ENCODE results near the gene ACTN1.

Gene ACTN1

DNA sequence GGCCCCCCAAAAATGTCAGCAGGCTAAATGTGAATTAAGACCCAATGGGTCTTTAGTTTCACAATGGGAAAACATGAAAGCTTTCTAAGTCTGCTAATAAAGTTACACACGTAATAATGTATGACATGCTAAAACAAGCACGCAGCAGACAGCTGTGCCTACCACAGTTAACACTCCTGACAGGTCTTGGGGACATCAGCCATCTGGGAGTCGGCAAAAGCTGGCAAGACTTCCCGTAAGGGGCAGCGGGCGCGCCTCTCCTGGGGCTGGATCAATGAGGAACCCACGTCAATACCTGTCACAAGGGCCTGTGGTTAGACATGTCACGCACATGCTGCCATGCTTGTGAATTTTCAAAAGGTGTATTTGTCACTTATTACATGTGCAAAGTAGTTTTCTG lies 45.0 kb downstream of the ACTN1 start:
- H3K4me3 ChIP-seq (ENCODE audit: low read length) = no peak overlapping the region
- TF ChIP-seq ZNF274 (IDR thresholded peaks at IDR 0.05; ENCODE audit: low read depth, low read length) = no peak

DNA sequence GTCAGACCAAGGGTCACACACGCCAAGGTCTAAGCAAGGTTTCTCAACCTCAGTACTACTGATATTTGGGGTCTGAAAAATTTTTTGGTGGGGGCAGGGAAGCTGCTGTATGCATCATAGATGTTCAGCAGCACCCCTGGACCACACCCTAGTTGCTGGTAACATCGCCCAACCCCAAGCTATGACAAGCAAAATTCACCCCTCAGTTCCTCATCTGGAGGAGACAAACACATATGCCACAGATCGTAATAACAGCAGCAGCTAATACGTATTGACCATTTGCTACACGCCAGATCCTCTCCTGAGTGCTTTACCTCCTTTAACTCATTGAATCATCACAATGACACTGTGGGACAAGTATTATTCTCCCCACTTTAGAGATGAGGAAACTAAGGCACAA lies 46.4 kb downstream of the ACTN1 start:
- TF ChIP-seq ZNF274 (IDR thresholded peaks at IDR 0.05; ENCODE audit: low read depth, low read length) = no peak
- H3K4me3 ChIP-seq (ENCODE audit: low read length) = no peak overlapping the region

DNA sequence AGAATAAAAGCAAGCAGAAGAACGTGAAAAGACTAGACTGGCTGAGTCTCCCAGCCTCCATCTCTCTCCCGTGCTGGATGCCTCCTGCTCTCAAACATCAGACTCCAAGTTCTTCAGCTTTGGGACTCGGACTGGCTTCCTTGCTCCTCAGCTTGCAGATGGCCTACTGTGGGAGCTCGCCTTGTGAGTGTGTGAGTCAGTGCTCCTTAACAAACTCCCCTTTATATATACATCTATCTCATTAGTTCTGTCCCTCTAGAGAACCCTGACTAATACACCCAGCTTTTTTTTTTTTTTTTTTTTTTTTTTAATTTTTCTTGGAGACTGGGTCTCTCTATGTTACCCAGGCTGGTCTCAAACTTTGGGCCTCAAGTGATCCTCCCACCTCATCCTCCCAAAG lies 46.9 kb downstream of the ACTN1 start:
- no peak for TF ChIP-seq ZNF274 (IDR thresholded peaks at IDR 0.05; ENCODE audit: low read depth, low read length)
- no peak overlapping the region for H3K4me3 ChIP-seq (ENCODE audit: low read length)

DNA sequence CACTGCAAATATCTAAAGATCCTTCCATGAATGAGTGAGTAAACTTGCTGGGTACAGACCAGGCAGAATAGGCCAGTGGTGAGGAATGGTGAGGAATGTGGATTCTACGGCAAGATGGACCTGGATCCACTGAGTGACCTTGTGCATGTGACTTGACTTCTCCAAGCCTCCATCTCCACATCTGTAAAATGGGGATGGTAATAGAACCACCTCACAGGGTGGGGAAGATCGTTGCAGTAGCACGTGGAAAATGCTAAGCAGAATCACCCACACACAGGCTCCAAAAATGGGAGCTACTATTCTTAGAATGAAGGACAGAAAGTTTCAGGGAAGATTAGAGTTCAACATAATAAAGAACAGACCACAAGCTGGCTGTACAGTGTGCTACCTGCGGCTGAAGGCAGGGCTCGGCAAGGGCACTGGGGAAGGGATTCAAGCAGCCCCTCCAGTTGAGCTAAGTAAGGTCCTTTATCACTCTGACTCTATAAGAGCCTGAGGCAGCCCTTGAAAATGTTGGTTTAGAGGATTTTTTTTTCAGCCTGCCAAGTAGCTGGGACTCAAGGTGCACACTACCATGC lies 47.5 kb downstream of the ACTN1 start:
- TF ChIP-seq ZNF274 (IDR thresholded peaks at IDR 0.05; ENCODE audit: low read depth, low read length) = no peak
- no peak overlapping the region for H3K4me3 ChIP-seq (ENCODE audit: low read length)

DNA sequence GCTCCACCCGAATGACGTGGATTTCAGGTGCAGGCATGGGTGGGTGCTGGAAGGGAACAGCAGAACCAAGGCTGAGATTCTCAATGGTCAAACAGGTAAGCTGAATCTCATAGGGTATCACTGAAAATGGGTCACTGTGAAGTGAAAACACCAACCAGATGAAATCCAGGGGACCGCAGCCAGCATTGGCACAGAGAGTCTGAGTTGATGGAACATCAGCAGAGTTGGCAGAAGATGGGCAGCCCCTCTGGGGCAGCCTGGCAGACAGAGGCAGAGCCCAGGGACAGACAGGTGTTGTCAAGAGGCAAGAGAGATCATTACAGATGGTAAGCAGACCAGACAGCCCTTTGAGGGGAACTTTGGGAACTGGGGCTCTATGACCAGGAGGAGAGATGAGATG lies 48.0 kb downstream of the ACTN1 start:
- H3K4me3 ChIP-seq (ENCODE audit: low read length) = no peak overlapping the region
- no peak for TF ChIP-seq ZNF274 (IDR thresholded peaks at IDR 0.05; ENCODE audit: low read depth, low read length)

DNA sequence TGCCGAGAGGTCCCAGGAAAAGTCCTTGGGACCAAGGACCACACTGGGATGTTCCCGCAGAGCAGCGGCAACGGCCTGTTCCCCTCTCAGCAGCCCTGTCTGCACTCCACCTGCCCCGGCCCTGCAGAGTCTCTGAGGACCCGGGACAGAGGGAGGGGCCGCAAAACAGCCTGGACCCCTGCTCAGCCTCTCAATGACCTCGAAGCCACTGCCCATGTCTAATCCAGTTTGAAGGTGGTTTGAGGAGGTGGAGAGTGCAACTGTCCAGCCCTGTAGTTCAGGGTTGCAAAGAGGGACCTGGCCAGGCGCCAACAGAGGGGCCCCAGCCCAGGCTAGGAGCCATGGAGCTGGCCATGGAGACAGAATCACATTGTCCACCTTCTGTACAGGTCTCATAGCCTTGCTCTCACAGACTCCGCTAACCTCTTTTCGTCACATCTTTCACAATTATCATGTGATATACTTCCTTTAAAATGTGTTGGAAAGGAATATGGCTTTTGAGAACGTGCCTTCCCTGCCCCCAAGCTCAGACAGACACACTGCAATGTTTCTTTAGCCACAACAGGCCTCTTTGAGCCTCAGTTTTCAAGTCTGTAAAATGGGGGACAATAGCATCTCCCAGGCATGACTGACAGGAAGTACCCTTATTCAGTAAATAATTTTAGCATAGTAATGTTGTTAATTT lies 49.3 kb downstream of the ACTN1 start:
- H3K4me3 ChIP-seq (ENCODE audit: low read length) = no peak overlapping the region
- no peak for TF ChIP-seq ZNF274 (IDR thresholded peaks at IDR 0.05; ENCODE audit: low read depth, low read length)

DNA sequence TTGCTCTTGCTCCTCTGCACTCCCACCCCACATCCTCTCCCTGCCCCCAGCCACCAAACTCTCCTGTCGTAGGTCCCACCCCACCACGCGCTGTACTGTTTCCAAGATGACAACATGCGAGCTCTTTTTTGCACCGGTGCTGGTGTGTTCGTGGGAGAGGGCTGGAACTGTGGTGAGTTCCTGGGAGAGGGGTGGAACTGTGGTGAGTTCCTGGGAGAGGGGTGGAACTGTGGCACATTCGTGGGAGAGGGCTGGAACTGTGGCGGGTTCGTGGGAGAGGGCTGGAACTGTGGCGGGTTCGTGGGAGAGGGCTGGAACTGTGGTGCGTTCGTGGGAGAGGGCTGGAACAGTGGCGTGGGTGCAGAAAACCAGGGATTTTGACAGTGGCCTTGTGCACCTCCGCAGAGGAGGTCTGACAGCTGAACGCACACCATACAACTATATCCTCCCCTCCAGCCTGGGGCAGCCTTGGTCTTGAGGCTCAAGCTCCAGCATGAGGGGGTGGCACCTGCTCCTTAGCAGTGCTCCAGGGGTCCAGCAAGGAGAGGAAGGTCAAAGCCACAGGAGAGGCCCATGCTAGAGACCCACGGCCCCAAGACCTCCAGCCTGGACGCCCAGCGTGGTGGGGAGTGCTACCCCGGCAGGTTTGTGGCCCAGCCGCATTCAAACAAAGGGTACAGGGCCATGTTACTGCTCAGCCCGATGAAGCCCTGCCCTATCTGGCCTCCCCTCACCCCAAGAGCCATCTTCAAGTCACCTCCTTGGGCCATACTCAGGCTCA lies 50.1 kb downstream of the ACTN1 start:
- no peak for TF ChIP-seq ZNF274 (IDR thresholded peaks at IDR 0.05; ENCODE audit: low read depth, low read length)
- no peak overlapping the region for H3K4me3 ChIP-seq (ENCODE audit: low read length)

DNA sequence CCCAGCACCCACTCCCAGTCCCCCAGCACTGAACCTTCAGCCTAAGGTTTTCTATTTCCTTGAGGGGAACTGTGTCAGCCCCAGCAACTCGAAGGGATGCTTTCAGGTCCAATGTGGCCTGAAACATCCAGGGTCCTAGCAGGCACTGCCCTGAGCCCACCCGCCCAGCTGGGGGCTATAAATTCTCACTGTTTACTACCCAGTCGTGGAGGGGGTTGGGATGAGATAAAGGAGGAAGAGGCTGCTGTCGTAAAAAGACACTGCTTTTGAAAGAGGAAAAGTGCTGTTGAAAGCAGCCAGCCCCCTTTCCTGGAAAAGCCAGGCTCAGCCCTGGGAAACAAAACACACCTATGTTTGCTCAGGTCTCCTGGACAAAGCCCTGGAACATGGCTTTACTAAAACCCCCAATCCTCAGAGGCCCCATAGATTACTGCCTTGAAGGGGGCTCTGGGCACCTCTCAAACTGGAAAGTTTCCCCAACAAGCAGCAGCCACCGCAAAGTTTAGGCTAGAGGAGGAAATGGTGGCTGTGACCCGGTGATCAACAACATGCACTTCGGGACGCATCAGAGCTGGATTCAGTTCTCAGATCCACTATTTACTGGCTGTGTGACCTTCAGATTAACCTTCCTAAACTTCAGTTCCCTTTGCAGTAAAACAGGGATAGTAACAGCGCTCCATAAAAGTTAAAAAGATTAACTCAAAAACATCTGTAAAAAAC lies 51.0 kb downstream of the ACTN1 start:
- no peak for TF ChIP-seq ZNF274 (IDR thresholded peaks at IDR 0.05; ENCODE audit: low read depth, low read length)
- H3K4me3 ChIP-seq (ENCODE audit: low read length) = no peak overlapping the region

DNA sequence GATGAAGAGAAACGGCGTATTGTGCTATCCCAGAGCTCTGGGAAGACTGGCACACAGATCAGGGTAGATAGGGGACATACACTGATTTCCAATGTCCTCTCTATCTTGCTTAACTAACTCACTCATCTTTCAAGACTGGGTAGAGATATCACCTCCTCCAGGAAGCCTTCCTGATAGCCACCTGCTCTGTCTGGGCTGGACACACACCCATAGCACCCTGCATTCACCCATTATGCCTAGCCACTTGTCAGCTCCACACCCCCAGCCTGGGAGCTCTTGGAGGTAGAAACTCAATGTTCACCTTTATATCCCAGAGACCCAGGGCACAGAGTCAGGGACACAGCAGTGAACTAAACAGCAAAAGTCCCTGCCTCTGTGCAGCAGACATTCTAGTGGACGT lies 52.0 kb downstream of the ACTN1 start:
- no peak for TF ChIP-seq ZNF274 (IDR thresholded peaks at IDR 0.05; ENCODE audit: low read depth, low read length)

DNA sequence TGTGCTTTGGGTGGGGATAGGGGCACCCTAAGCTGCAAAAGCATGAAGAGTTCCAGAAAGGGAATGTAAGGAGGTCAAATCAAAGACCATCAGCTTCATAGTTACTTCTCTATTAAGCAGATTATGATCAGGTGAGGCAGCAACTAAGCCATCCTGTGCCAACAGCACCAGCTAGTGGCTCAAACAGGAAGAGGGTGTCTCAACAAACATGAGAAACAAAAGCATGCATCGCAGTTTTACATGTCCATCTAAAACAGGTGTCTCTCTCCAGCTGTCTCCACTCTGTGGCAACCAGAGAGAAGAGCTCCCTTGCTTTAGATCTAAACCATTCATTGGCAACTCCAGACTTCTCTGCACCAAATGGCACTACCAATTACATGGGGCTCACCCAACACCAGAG lies 52.9 kb downstream of the ACTN1 start:
- no peak for TF ChIP-seq ZNF274 (IDR thresholded peaks at IDR 0.05; ENCODE audit: low read depth, low read length)

More for the DNA sequence above, 52.0 kb downstream of the ACTN1 start:
- no peak overlapping the region for H3K4me3 ChIP-seq (ENCODE audit: low read length)

DNA sequence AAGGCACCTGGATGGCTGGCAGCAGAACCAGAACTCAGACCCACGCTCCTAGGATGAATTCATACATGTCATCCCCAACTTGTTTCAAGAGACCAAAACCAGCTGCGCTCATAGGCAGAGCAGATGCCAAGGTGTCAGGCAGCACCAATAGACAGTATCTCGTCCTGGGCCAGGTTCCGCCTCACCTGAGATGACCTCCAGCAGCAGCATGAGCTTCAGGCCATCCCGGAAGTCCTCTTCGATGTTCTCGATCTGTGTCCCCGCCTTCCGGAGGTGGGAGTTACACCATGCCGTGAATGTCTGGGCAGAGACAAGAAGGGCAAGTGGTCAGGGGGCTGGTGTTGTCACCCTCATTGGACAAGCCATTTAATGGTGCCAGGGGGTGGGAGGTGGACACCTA lies 53.7 kb downstream of the ACTN1 start:
- no peak for TF ChIP-seq ZNF274 (IDR thresholded peaks at IDR 0.05; ENCODE audit: low read depth, low read length)
- H3K4me3 ChIP-seq (ENCODE audit: low read length) = no peak overlapping the region

More for the DNA sequence above, 52.9 kb downstream of the ACTN1 start:
- H3K4me3 ChIP-seq (ENCODE audit: low read length) = no peak overlapping the region

DNA sequence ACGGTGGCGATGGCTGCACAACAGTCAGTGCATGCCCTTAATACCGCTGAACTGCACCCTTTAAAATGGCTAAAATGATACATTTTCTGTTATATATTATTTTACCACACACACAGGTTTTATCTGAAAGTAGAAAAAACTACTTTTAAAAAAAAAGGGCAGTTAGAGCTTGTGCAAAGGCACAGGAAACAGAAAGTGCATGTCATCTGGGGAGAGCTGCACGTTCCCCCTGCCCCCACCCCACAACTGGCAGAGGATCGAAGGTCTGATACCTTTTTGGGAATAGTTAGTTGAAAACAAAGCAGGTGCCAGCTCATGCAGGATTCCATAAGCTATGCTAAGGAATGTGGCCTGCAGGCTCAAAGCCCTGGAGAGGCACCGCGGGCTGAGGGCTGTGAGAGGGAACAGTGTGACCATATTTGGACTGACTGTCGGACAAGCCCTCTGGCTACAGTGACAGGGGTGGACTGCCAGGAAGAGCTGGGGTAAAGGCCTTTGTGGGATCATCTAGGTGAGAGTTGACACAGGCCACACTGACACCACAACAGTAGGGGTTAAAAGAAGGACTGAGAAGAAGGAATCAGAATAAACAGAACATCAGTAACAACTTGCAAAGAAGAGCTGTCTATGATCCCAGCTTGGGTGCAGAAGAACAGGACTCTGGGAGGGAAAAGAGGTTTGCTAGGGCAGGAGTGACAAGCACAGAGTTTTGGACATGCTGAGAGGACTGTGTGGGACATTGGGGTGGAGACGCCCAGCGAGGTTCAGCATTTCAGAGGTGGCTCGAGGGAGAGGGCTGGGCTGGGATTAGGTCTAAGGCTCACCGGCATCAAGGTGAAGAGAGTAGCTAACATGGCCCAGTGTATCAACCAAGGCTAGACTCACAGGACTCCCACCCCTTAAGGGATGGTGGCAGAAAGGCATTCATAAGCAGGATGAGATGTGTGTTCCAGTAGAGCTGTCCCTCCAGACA lies 54.6 kb downstream of the ACTN1 start:
- H3K4me3 ChIP-seq (ENCODE audit: low read length) = no peak overlapping the region
- TF ChIP-seq ZNF274 (IDR thresholded peaks at IDR 0.05; ENCODE audit: low read depth, low read length) = no peak

DNA sequence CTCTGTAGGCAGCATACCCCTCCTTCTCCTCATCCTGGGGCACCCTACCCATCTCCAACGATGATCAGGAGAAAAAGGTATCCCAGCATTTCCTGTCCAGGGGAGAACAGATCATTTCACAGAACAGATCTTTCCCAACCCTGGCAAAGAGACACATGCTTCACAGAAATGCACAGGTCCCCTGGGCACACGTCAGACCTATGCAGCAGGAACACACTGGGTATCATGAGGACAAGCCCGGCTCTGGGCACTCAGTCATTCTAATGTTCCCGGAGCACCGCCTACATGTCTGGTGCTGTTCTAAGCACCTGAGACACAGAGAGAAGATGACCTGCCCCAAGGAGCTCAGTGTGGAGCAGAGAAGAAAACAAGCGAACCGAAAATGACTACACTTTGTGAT lies 56.2 kb downstream of the ACTN1 start:
- H3K4me3 ChIP-seq (ENCODE audit: low read length) = no peak overlapping the region
- no peak for TF ChIP-seq ZNF274 (IDR thresholded peaks at IDR 0.05; ENCODE audit: low read depth, low read length)

Data from GM08714 (cell line).